Osteoblast (primary cell): Measurements from ENCODE around the gene LIX1L. TPM values are rescaled to one million over a fixed set of nuclear protein-coding genes. Genes with fewer than 3 reads are reported as not detected.

ENCODE experiments used
- DNase-seq: peaks from one replicate; pipeline ENCODE4 v3.0.0; 2011; ENCODE audit warnings: low spot score, mixed read lengths; ENCODE audit not compliant: insufficient read length; ENCODE audit errors: missing footprints
- H2AFZ ChIP-seq: 2 replicates; pipeline ENCODE4 v1.6.0; 2011; ENCODE audit warnings: mild to moderate bottlenecking, low read length
- H3K27ac ChIP-seq: 2 replicates; pipeline ENCODE4 v1.5.1; 2011; ENCODE audit warnings: mild to moderate bottlenecking, low read depth, low read length, moderate library complexity
- H3K27me3 ChIP-seq: 2 replicates; pipeline ENCODE4 v1.6.0; 2012; ENCODE audit warnings: mild to moderate bottlenecking, control low read depth, inconsistent platforms, low read length, moderate library complexity; ENCODE audit not compliant: insufficient read depth
- H3K36me3 ChIP-seq: 2 replicates; pipeline ENCODE4 v1.5.1; 2011; ENCODE audit warnings: mild to moderate bottlenecking, low read length, control low read depth, moderate library complexity; ENCODE audit not compliant: insufficient read depth
- H3K4me1 ChIP-seq: 2 replicates; pipeline ENCODE4 v1.5.1; 2011; ENCODE audit warnings: mild to moderate bottlenecking, low read length, control low read depth, moderate library complexity; ENCODE audit not compliant: insufficient read depth
- H3K4me2 ChIP-seq: 2 replicates; pipeline ENCODE4 v1.6.0; 2011; ENCODE audit warnings: mild to moderate bottlenecking, low read length; ENCODE audit not compliant: insufficient read depth
- H3K4me3 ChIP-seq: fragments of 200-600 bp; sonication (generic); 3 replicates; pipeline ENCODE4 v1.5.1; 2012; ENCODE audit warnings: mild to moderate bottlenecking, low read length, inconsistent platforms; ENCODE audit not compliant: insufficient read depth
- H3K79me2 ChIP-seq: 2 replicates; pipeline ENCODE4 v1.6.0; 2012; ENCODE audit warnings: mild to moderate bottlenecking, low read length, control low read depth, inconsistent platforms; ENCODE audit not compliant: insufficient read depth
- H3K9me3 ChIP-seq: 2 replicates; pipeline ENCODE4 v1.5.1; 2011; ENCODE audit warnings: low read depth, low read length, control low read depth
- H4K20me1 ChIP-seq: 2 replicates; pipeline ENCODE4 v1.6.0; 2012; ENCODE audit warnings: mild to moderate bottlenecking, low read length, control low read depth; ENCODE audit not compliant: insufficient read depth
- CTCF ChIP-seq: IDR thresholded peaks from 2 replicates; pipeline ENCODE4 v1.5.1; 2011; ENCODE audit warnings: mild to moderate bottlenecking, low read depth, low read length, moderate library complexity; ENCODE audit errors: extremely low read depth
- total RNA-seq: library from RNA; depleted of rRNA; stranded (reverse); fragments of >200 nt; gene quantifications from 2 replicates; pipeline ENCODE4 v1.2.3, GENCODE V29; 2012

The LIX1L gene
- total RNA-seq, 1 donor, result 33.7 TPM

DNA sequence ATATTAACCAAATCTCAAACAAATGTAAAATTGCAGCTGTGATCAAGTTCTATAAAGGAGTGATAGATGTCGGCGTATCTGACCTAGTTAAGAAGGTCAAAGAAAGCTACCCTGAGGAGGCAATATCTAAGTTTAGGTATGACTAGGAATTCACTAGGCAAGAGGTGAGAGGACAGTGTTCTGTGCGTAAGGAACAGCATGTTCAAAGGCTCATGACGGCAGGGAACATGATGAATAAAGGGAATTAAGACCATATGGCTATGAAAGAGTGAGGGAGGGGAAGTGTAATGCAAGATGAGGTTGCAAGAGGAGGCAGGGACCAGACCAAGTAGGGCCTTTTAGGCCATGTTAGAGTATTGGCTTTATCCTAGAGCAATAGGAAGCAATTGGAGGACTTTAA is 8.6 kb downstream of the LIX1L start:
- no peak overlapping the region for H3K4me3 ChIP-seq
- H3K4me1 ChIP-seq, result no peaks in the 10 kb centered on the region
- no peaks in the 10 kb centered on the region for H3K27me3 ChIP-seq
- H3K27ac ChIP-seq, result no peak overlapping the region
- TF ChIP-seq CTCF, result no peak
- H2AFZ ChIP-seq, result no peak overlapping the region
- no peak for DNase-seq
- H3K9me3 ChIP-seq, result no peaks in the 10 kb centered on the region
- H3K4me2 ChIP-seq, result no peak overlapping the region
- peaks cover 9% of the 10 kb centered on the region for H4K20me1 ChIP-seq
- peaks cover 17% of the 10 kb centered on the region for H3K36me3 ChIP-seq
- H3K79me2 ChIP-seq, result peaks cover 79% of the 10 kb centered on the region

DNA sequence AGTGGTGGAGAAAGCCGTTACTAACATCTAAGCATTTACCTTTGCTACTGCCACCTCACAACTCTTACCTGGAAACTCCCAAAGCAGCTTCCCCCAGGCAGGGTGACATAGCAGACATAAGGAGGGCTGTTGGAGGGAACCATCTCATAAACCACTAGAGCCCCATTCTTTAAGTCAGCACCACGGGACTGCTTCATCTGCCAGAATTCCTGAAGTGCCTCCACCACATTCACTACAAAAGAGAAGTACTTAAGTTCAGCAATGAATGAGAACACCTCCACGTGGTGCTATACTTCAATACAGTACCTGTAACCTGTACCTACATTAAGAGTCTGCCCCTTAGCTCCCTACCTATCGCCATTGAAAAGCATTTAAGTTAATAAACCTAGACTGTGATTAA is 10.3 kb downstream of the LIX1L start:
- no peaks in the 10 kb centered on the region for H3K4me1 ChIP-seq
- peaks cover 66% of the 10 kb centered on the region for H3K79me2 ChIP-seq

GRCh38 chr1:145946477-145946986 is 11.3 kb downstream of the LIX1L start:
- no peak overlapping the region for H3K4me3 ChIP-seq
- no peak overlapping the region for H3K27ac ChIP-seq
- H3K4me1 ChIP-seq, result no peaks in the 10 kb centered on the region
- peaks cover 28% of the 10 kb centered on the region for H3K36me3 ChIP-seq
- no peak overlapping the region for H3K4me2 ChIP-seq
- peaks cover 9% of the 10 kb centered on the region for H4K20me1 ChIP-seq
- H2AFZ ChIP-seq, result no peak overlapping the region
- DNase-seq, result no peak
- peaks cover 58% of the 10 kb centered on the region for H3K79me2 ChIP-seq
- no peaks in the 10 kb centered on the region for H3K9me3 ChIP-seq
- no peak for TF ChIP-seq CTCF
- no peaks in the 10 kb centered on the region for H3K27me3 ChIP-seq

More for the DNA sequence above, 10.3 kb downstream of the LIX1L start:
- Histone ChIP-seq H3K4me2 (no peak overlapping the region), H3K27ac (no peak overlapping the region), H3K36me3 (peaks cover 22% of the 10 kb centered on the region), H3K9me3 (no peaks in the 10 kb centered on the region), H2AFZ (no peak overlapping the region), H3K4me3 (no peak overlapping the region), H4K20me1 (peaks cover 9% of the 10 kb centered on the region), H3K27me3 (no peaks in the 10 kb centered on the region)
- TF ChIP-seq CTCF, result no peak
- no peak for DNase-seq

DNA sequence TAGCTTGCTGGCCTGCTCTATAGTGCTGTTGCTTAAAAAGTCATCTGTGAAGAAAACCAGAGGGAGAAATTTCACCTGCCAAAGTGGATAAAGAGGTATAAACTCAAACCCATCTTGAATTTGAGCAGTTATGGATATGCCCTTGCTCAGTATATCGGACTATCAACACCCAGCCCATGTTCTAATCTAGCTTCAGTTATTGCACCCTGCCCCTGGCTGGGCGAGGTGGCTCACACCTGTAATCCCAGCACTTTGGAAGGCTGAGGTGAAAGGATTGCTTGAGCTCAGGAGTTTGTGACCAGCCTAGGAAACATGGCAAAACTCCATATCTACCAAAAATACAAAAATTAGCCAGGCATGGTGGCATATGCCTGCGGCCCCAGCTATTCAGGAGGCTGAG is 13.3 kb downstream of the LIX1L start:
- no peak for TF ChIP-seq CTCF
- no peak overlapping the region for H3K4me2 ChIP-seq
- H3K9me3 ChIP-seq, result no peaks in the 10 kb centered on the region
- no peak overlapping the region for H2AFZ ChIP-seq
- peaks cover 4% of the 10 kb centered on the region for H4K20me1 ChIP-seq
- H3K27ac ChIP-seq, result no peak overlapping the region
- H3K36me3 ChIP-seq, result peaks cover 38% of the 10 kb centered on the region
- H3K27me3 ChIP-seq, result no peaks in the 10 kb centered on the region
- H3K4me3 ChIP-seq, result no peak overlapping the region
- H3K79me2 ChIP-seq, result peaks cover 41% of the 10 kb centered on the region
- no peak for DNase-seq
- H3K4me1 ChIP-seq, result no peaks in the 10 kb centered on the region
